ENCODE data around the gene TRPV5. TPM values are rescaled to one million over a fixed set of nuclear protein-coding genes. Genes with fewer than 3 reads are reported as not detected.

Gene TRPV5
- total RNA-seq, 1 donor = not detected

DNA sequence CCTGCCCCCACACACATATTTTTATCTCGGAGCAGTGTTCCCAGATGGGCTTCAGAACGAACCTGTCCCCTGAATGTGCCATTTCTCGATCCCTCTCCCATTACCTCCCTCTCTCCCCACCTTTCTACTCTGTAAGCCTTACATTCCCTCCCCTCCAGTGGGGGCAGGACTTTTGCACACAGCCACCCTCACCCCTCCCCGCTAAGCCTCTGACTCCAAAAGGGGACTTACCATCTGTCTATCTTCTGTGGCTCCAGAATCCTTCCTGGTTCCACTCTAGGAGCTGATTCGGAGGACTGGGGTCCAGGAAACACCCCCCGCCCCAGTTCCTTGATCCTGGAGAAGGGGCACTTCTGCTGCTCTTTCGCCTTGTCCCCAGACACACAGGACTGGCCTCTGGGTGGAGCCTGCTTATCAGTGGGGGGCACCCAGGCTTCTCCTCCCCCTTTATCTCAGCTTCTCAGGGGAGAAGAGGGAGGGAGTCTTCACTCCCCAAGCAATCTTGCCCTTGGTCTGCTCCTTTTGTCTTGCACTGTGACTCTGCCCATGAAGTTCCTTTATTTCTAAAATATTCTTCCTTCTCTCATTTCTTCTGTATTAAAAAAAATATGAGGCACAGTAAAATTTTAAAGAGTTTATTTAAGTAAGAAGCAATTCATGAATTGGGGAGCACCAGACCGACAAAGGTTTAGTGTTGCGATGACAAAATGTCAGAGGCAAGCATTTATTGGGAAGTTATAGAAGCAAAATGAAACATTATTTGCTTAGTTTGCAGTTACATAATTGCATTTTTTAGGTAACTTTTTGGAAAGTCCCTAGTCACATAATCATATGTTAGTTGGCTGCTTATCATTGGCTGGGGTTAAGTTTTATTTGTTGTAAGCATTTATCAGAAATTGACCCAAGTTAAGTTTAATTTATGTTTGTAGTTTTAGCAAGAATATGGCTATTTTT, 28.7 kb upstream of the TRPV5 start, which contains the start of gene KEL:
TSS of gene KEL (minus strand) at position 391 of the 954 bp plus-strand sequence. CDS start at position 234, 157 bp downstream.
- TF ChIP-seq, protein P1, sequence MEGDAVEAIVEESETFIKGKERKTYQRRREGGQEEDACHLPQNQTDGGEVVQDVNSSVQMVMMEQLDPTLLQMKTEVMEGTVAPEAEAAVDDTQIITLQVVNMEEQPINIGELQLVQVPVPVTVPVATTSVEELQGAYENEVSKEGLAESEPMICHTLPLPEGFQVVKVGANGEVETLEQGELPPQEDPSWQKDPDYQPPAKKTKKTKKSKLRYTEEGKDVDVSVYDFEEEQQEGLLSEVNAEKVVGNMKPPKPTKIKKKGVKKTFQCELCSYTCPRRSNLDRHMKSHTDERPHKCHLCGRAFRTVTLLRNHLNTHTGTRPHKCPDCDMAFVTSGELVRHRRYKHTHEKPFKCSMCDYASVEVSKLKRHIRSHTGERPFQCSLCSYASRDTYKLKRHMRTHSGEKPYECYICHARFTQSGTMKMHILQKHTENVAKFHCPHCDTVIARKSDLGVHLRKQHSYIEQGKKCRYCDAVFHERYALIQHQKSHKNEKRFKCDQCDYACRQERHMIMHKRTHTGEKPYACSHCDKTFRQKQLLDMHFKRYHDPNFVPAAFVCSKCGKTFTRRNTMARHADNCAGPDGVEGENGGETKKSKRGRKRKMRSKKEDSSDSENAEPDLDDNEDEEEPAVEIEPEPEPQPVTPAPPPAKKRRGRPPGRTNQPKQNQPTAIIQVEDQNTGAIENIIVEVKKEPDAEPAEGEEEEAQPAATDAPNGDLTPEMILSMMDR (IDR thresholded peaks at IDR 0.05; ENCODE audit: extremely low read depth, low read depth, low read length) = no peak
- Histone ChIP-seq H3K4me1 (ENCODE audit: insufficient read depth, low read length) (no peaks in the 10 kb centered on the region), H2AFZ (ENCODE audit: low read length) (no peak within 1 kb of the TSS), H3K27me3 (ENCODE audit: insufficient read depth, low read length) (no peaks in the 10 kb centered on the region), H3K27ac (ENCODE audit: low read depth, low read length) (no peak within 1 kb of the TSS), H3K4me2 (ENCODE audit: insufficient read depth, low read length) (no peak within 1 kb of the TSS), H4K20me1 (ENCODE audit: insufficient read depth, low read length) (no peaks in the 10 kb centered on the region), H3K9me3 (ENCODE audit: low read depth, low read length) (no peaks in the 10 kb centered on the region), H3K36me3 (ENCODE audit: insufficient read depth, low read length) (no peaks in the 10 kb centered on the region), H3K4me3 (ENCODE audit: insufficient read depth, low read length) (no peak within 1 kb of the TSS), H3K79me2 (ENCODE audit: insufficient read depth, low read length) (no peaks in the 10 kb centered on the region)
- no peak for DNase-seq (ENCODE audit: insufficient read length, low spot score, missing footprints)

DNA sequence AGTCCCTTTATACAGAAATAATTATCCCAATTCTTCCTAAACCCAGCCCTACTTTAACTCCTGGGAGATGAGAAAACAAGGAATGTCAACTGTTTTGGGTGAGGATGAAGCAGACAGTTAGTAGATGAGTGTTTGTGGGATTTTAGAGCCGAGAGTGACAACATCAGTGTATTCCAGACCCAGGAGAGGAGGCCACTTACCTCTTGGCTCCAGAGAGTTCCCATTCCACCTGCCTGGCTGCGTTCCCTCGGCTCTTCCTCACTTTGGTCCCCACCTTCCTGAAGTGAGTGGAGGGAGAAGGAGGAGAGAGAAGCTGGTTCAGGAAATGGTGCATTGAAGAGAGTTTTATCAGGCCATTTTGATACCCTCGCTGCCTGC, 28.0 kb upstream of the TRPV5 start:
- H3K36me3 ChIP-seq (ENCODE audit: insufficient read depth, low read length) = no peaks in the 10 kb centered on the region
- H3K4me2 ChIP-seq (ENCODE audit: insufficient read depth, low read length) = no peak overlapping the region
- no peaks in the 10 kb centered on the region for H3K4me1 ChIP-seq (ENCODE audit: insufficient read depth, low read length)
- no peak overlapping the region for H2AFZ ChIP-seq (ENCODE audit: low read length)
- DNase-seq (ENCODE audit: insufficient read length, low spot score, missing footprints) = no peak
- H4K20me1 ChIP-seq (ENCODE audit: insufficient read depth, low read length) = no peaks in the 10 kb centered on the region
- no peaks in the 10 kb centered on the region for H3K27me3 ChIP-seq (ENCODE audit: insufficient read depth, low read length)
- TF ChIP-seq, protein P1 (IDR thresholded peaks at IDR 0.05; ENCODE audit: extremely low read depth, low read depth, low read length) = no peak
- H3K4me3 ChIP-seq (ENCODE audit: insufficient read depth, low read length) = no peak overlapping the region
- no peaks in the 10 kb centered on the region for H3K9me3 ChIP-seq (ENCODE audit: low read depth, low read length)
- no peak overlapping the region for H3K27ac ChIP-seq (ENCODE audit: low read depth, low read length)
- no peaks in the 10 kb centered on the region for H3K79me2 ChIP-seq (ENCODE audit: insufficient read depth, low read length)

DNA sequence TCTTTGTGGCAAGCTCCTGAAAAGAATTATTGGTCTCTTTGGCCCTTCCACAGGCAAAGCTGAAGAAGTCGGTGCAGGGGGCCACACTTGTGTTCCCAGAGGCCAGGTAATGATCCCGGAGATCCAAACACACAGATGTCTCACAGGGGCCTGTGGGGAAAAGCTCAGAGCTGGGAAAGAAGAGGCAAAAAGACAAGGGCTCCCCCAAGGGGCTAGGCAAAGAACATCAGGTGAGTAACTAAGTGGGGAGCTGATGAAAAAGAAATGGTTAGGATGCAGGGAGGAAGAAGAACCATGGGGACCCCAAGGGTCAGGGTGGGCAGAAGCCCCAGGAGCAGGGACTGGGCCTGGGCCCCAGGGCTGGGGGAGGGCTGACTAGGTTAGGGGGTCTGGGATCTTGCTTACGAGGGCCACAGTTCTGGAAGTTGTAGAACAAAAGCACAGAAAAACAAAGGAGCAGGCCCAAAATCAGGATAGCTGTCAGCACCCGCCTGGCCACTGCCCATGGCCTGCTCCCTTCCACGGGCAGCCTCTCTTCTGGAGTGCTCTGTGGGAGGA, 27.5 kb upstream of the TRPV5 start:
- H3K79me2 ChIP-seq (ENCODE audit: insufficient read depth, low read length) = no peaks in the 10 kb centered on the region
- no peaks in the 10 kb centered on the region for H3K4me1 ChIP-seq (ENCODE audit: insufficient read depth, low read length)
- no peaks in the 10 kb centered on the region for H3K9me3 ChIP-seq (ENCODE audit: low read depth, low read length)
- no peak overlapping the region for H3K4me2 ChIP-seq (ENCODE audit: insufficient read depth, low read length)
- H3K27ac ChIP-seq (ENCODE audit: low read depth, low read length) = no peak overlapping the region
- H3K27me3 ChIP-seq (ENCODE audit: insufficient read depth, low read length) = no peaks in the 10 kb centered on the region
- no peaks in the 10 kb centered on the region for H4K20me1 ChIP-seq (ENCODE audit: insufficient read depth, low read length)
- TF ChIP-seq, protein P1 (IDR thresholded peaks at IDR 0.05; ENCODE audit: extremely low read depth, low read depth, low read length) = no peak
- no peaks in the 10 kb centered on the region for H3K36me3 ChIP-seq (ENCODE audit: insufficient read depth, low read length)
- DNase-seq (ENCODE audit: insufficient read length, low spot score, missing footprints) = no peak
- no peak overlapping the region for H3K4me3 ChIP-seq (ENCODE audit: insufficient read depth, low read length)
- H2AFZ ChIP-seq (ENCODE audit: low read length) = no peak overlapping the region

DNA sequence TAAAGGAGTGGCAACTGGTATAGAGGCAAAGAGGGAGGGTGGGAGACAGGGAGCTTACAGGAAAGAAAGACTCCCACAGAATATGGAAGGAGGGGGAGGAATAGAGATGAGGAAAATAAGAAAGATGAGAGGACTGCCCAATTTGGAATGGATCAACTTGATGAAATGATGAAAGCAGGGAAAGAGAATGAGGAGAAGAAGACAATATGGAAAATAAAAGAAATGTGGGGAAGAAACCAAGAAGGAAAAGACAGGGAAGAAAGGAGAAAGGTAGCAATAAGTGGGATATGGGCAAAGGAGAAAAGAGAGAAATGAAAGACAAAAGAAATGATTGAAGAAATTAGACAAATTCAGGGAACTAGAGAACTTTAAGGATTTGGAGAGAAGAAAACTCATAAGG, 25.7 kb upstream of the TRPV5 start:
- Histone ChIP-seq H3K27ac (ENCODE audit: low read depth, low read length) (no peak overlapping the region), H3K4me1 (ENCODE audit: insufficient read depth, low read length) (no peaks in the 10 kb centered on the region), H3K4me3 (ENCODE audit: insufficient read depth, low read length) (no peak overlapping the region), H3K4me2 (ENCODE audit: insufficient read depth, low read length) (no peak overlapping the region), H4K20me1 (ENCODE audit: insufficient read depth, low read length) (no peaks in the 10 kb centered on the region), H3K79me2 (ENCODE audit: insufficient read depth, low read length) (no peaks in the 10 kb centered on the region), H2AFZ (ENCODE audit: low read length) (no peak overlapping the region), H3K36me3 (ENCODE audit: insufficient read depth, low read length) (no peaks in the 10 kb centered on the region), H3K27me3 (ENCODE audit: insufficient read depth, low read length) (no peaks in the 10 kb centered on the region), H3K9me3 (ENCODE audit: low read depth, low read length) (no peaks in the 10 kb centered on the region)
- DNase-seq (ENCODE audit: insufficient read length, low spot score, missing footprints) = no peak
- TF ChIP-seq, protein P1 (IDR thresholded peaks at IDR 0.05; ENCODE audit: extremely low read depth, low read depth, low read length) = no peak

Measured in osteoblast (primary cell).